GM23248 (cell line): Measurements from ENCODE around the gene HOXB9. TPM values are rescaled to one million over a fixed set of nuclear protein-coding genes. Genes with fewer than 3 reads are reported as not detected.

Source experiments
- DNase-seq: peaks from one replicate; pipeline ENCODE4 v3.0.0-alpha.2; 2015
- H2AFZ ChIP-seq: fragments of 200-600 bp; sonication (generic); 2 replicates; pipeline ENCODE4 v1.6.1; 2016; ENCODE audit warnings: antibody characterized with exemption
- H3F3A ChIP-seq: fragments of 200-600 bp; sonication (generic); 2 replicates; pipeline ENCODE4 v1.6.1; 2016; ENCODE audit warnings: mild to moderate bottlenecking, antibody characterized with exemption, mixed run types; ENCODE audit not compliant: insufficient read depth
- H3K27ac ChIP-seq: fragments of 200-600 bp; sonication (generic); 2 replicates; pipeline ENCODE4 v1.5.1; 2016; ENCODE audit warnings: mild to moderate bottlenecking
- H3K27me3 ChIP-seq: fragments of 200-600 bp; sonication (generic); replicated peaks from 2 replicates; pipeline ENCODE4 v1.6.1; 2016; ENCODE audit warnings: mild to moderate bottlenecking; ENCODE audit not compliant: insufficient read depth
- H3K36me3 ChIP-seq: fragments of 200-600 bp; sonication (generic); 2 replicates; pipeline ENCODE4 v1.6.1; 2016; ENCODE audit warnings: low read depth, mild to moderate bottlenecking
- H3K4me1 ChIP-seq: fragments of 200-600 bp; sonication (generic); 2 replicates; pipeline ENCODE4 v1.6.1; 2016; ENCODE audit warnings: mild to moderate bottlenecking; ENCODE audit not compliant: insufficient read depth
- H3K4me2 ChIP-seq: fragments of 200-600 bp; sonication (generic); one replicate; pipeline ENCODE4 v1.6.1; 2016; ENCODE audit warnings: mild to moderate bottlenecking; ENCODE audit not compliant: unreplicated experiment
- H3K4me3 ChIP-seq: fragments of 200-600 bp; sonication (generic); 2 replicates; pipeline ENCODE4 v1.5.1; 2016; ENCODE audit warnings: mild to moderate bottlenecking
- H3K79me2 ChIP-seq: fragments of 200-600 bp; sonication (generic); 2 replicates; pipeline ENCODE4 v1.6.1; 2016; ENCODE audit warnings: mild to moderate bottlenecking; ENCODE audit not compliant: insufficient read depth
- H3K9ac ChIP-seq: fragments of 200-600 bp; sonication (generic); 2 replicates; pipeline ENCODE4 v1.6.1; 2016; ENCODE audit warnings: mild to moderate bottlenecking
- H3K9me2 ChIP-seq: fragments of 200-600 bp; sonication (generic); 2 replicates; pipeline ENCODE4 v1.6.1; 2016; ENCODE audit warnings: mixed run types, mild to moderate bottlenecking, moderate library complexity; ENCODE audit not compliant: insufficient read depth
- H3K9me3 ChIP-seq: fragments of 200-600 bp; sonication (generic); one replicate; pipeline ENCODE4 v1.6.1; 2017; ENCODE audit warnings: low read depth
- H4K20me1 ChIP-seq: fragments of 200-600 bp; sonication (generic); 2 replicates; pipeline ENCODE4 v1.6.0; 2016; ENCODE audit not compliant: insufficient read depth
- EZH2 ChIP-seq: fragments of 200-600 bp; sonication (generic); IDR thresholded peaks from 2 replicates; pipeline ENCODE4 v1.6.1; 2018; ENCODE audit warnings: antibody characterized with exemption, mild to moderate bottlenecking; ENCODE audit not compliant: insufficient read depth, poor library complexity, severe bottlenecking
- EZH2phosphoT487 ChIP-seq: fragments of 200-600 bp; sonication (generic); IDR thresholded peaks from 2 replicates; pipeline ENCODE4 v1.6.1; 2018; ENCODE audit warnings: antibody characterized with exemption, moderate library complexity, mild to moderate bottlenecking, low read depth; ENCODE audit not compliant: insufficient read depth
- WGBS, 2 experiments: methylation state at CpG; one replicate each; pipeline ENCODE4 v1.1.6; 2015 to 2017; ENCODE audit warnings: low lambda C conversion rate in 2 of 2, low coverage in 1 of 2; ENCODE audit errors: missing lambda C conversion rate in 2 of 2; 5-methylcytosine and 5-hydroxymethylcytosine counted together
- in situ Hi-C: fragments of 300-500 bp; cut with MboI; formaldehyde crosslinking; loops from 2 replicates; pipeline ENCODE4 v1.15.0; 2020
- polyA plus RNA-seq: library from polyadenylated mRNA; unstranded; fragments of >200 nt; fragmentation: Nextera tagmentation; extraction: Ambion mirVana; gene quantifications from 2 replicates; pipeline ENCODE4 v1.2.1, GENCODE V29; 2016
- total RNA-seq: library from RNA; depleted of rRNA; stranded (reverse); fragments of >200 nt; shearing (Covaris generic); gene quantifications from 2 replicates; pipeline ENCODE4 v1.2.3, GENCODE V29; 2014

The HOXB9 gene
- total and polyA plus RNA-seq, 2 experiments from 2014 or later = not detected

DNA sequence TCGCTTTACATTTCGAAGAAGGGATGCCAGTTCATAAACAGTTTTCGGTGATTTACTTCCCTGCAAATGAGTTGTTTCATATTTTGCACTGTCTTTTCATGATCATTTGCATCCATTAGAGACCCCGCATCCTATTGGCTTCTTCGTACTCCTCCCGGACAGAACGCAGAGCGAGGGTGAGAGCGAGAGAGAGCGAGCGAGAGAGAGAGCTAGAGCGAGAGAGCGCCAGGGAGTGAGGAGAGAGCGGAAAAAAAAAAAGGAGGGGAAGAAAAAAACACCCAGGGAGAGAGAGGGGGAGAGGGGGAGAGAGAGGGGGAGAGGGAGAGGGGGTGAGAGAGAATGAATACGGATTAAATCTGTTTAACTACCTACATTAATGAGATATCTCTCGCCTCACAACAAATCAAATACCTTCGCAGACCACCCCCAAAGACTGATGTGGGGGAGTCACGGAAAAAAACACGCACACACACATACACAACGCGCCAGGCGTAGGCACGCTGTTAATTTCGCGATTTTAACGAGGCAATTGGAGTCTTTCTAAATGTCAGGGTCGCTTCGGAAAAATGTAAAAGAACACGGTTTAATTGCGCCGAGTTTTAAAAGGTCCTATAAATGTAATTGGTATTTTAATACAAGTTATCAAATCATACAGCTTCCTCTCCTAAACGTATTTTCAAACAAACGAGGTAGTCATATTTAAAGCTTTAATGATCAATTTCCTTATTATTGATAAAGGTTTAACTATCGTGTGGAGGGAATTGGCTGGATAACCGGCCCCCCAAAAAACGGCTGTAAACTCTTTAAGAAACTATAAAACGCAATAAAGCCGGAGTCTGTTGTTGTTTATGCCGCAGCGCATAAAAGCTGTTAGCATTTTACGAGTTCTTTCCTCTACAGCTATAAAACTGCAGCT, 10.9 kb downstream of the HOXB9 start, which contains the start of gene HOXB8:
Gene HOXB8 (minus strand): TSS at position 246 of the 916 bp plus-strand sequence. CDS start 588 bp downstream, outside the sequence.
- Histone ChIP-seq H3K9ac (no peak within 1 kb of the TSS), H3K9me2 (no peaks in the 10 kb centered on the region), H3K27me3 (peaks cover 67% of the 10 kb centered on the region), H2AFZ (no peak within 1 kb of the TSS), H3K36me3 (no peaks in the 10 kb centered on the region), H3K4me2 (no peak within 1 kb of the TSS), H3F3A (no peaks in the 10 kb centered on the region), H3K79me2 (no peaks in the 10 kb centered on the region), H3K9me3 (no peaks in the 10 kb centered on the region), H3K4me1 (no peaks in the 10 kb centered on the region; the same call in 1 of the 2 replicates), H4K20me1 (no peaks in the 10 kb centered on the region), H3K27ac (no peak within 1 kb of the TSS), H3K4me3 (no peak within 1 kb of the TSS)
- in situ Hi-C loops = no loop called here
- WGBS, 2 experiments = 18 to 23% methylated on average over 39 to 41 of the region's 41 CpGs
- DNase-seq = no peak
- peak; percentile 77; the same call in 1 of the 2 replicates for TF ChIP-seq EZH2phosphoT487
- peak; percentile 97 for TF ChIP-seq EZH2

DNA sequence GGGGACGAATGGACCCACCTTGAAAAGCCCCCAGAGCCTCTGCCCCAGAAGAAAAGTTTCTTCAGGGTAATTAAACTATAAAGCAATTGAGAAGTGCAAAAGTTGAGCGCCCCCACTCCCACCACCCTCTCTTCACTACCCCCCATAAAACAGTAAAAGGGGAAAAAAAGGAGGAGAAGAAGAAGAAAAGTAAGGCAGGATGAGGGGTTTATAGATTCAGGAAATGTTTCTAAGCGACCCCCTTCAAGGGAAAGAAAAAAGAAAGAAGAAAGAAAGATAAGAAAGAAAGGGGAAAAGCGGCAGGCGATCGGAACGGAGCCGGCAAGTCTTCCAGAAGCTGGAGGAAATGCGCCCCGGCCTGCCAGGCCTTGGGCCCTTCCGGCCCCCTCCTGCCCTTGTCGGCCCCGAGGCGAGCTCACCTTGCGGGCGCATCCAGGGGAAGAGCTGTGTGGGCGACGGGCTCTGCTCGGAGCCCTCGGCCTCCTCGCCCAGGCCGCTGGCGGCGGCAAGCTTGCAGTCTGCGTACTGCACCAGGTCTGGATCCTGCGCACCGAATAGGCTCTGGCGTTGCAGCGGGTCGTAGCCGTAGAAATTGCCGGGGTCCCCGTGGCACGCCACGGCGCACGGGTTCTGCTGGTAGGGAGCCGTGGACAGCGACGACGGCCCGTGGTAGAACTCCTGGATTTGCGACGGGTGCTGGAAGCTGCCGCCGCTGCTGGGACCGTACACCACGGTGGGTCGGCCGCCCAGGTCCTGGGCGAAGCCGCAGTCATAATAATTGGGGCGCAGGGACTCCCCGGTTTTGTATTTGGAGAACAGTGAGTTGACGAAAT, 12.1 kb downstream of the HOXB9 start:
- Histone ChIP-seq H3K36me3 (no peaks in the 10 kb centered on the region), H3F3A (no peaks in the 10 kb centered on the region), H2AFZ (no peak overlapping the region), H3K9ac (no peak overlapping the region), H4K20me1 (no peaks in the 10 kb centered on the region), H3K27me3 (peaks cover 54% of the 10 kb centered on the region), H3K79me2 (no peaks in the 10 kb centered on the region), H3K4me3 (no peak overlapping the region), H3K4me2 (no peak overlapping the region), H3K9me3 (no peaks in the 10 kb centered on the region), H3K4me1 (no peaks in the 10 kb centered on the region; the same call in 1 of the 2 replicates), H3K27ac (no peak overlapping the region), H3K9me2 (no peaks in the 10 kb centered on the region)
- DNase-seq = peak; percentile 36
- in situ Hi-C loops = no loop called here
- TF ChIP-seq EZH2phosphoT487 (peak; percentile 81), EZH2 (peak; percentile 97)
- 15% methylated on average over 41 to 55 of the region's 55 CpGs for WGBS, 2 experiments

DNA sequence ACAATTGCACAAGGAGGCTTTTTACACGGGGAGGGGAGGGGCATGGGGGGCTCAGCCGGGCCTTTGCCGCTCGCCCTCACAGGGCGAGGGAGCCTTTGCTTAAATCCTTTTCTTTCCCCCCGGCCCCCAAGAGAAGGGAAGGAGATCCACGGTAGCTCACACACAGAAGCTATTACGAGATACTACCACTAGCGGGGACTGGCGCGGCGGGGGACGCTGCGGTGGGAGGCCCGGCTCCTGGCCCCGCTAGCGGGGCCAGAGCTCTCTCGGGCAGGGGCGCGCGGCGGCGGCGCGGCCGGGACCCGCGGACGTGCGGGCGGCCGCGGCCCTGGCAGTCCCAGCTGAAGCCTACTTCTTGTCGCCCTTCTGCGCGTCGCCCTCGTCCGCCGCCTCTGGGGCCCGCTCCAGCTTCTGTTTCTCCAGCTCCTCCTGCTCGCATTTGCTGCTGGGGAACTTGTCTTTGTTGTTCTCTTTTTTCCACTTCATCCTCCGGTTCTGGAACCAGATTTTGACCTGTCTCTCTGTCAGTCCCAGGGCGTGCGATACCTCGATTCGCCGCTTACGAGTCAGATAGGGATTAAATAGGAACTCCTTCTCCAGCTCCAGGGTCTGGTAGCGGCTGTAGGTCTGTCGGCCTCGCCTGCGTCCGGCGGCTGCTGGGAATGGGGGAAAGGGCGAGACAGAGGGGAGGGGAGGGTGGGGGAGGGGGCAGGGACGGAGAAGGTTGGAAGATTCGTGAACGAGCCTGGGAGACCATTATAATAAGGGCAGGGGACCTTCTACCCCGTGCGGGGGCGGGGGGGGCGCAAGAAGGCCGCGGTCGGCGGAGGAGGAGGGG, 13.1 kb downstream of the HOXB9 start:
- Histone ChIP-seq H3K27ac (no peak overlapping the region), H3K9ac (peak overlapping the region; percentile 39; the same call in 1 of the 2 replicates), H3K79me2 (no peaks in the 10 kb centered on the region), H4K20me1 (no peaks in the 10 kb centered on the region), H3K36me3 (no peaks in the 10 kb centered on the region), H2AFZ (peak overlapping the region; percentile 85), H3K9me3 (no peaks in the 10 kb centered on the region), H3F3A (no peaks in the 10 kb centered on the region), H3K27me3 (peaks cover 46% of the 10 kb centered on the region), H3K4me3 (peak overlapping the region; percentile 72), H3K4me2 (peak overlapping the region; percentile 93), H3K9me2 (no peaks in the 10 kb centered on the region), H3K4me1 (no peaks in the 10 kb centered on the region; the same call in 1 of the 2 replicates)
- DNase-seq = peak; percentile 76
- TF ChIP-seq EZH2 = no peak
- TF ChIP-seq EZH2phosphoT487 = 0 out of 2 replicates have a peak, but pooled peaks have one; percentile 11
- in situ Hi-C loops = no loop called here
- WGBS, 2 experiments = 4 to 6% methylated on average over 42 to 56 of the region's 67 CpGs
